ENCODE results near the gene MAD1L1.

- TF ChIP-seq CTCF (IDR thresholded peaks at IDR 0.05) (no peak), POLR2AphosphoS5 (IDR thresholded peaks at IDR 0.05) (no peak)
These were observed 191.0 kb downstream of the MAD1L1 start for GRCh38 chr7:2041496-2042367.
